Measurements from ENCODE around the gene SPECC1. TPM values are rescaled to one million over a fixed set of nuclear protein-coding genes. Genes with fewer than 3 reads are reported as not detected.

Gene SPECC1
- total RNA-seq, 2 donors from 2014 or later: 10.3 to 13.5 TPM

DNA sequence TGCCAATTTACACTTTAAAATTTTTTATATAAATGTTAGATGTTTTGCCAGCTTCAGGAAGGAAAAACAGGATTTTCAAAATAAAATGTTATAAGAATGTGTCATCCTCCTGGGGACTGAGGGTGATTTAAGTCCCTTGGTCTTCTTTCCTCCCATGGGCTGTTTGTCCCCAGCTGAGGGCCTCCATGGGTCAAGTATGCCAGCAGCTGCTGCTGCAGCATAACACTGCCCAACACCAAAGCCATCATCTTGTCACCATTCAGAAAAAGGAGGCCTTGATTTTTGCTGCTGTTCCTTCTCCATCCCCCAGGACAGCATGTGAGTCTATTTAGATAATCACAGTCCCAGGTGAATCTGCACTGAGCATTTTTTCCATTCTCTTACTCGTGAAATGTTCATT is 269.6 kb downstream of the SPECC1 start:
- Histone ChIP-seq H3K27ac (no peak overlapping the region), H3K36me3 (no peaks in the 10 kb centered on the region), H3K27me3 (no peaks in the 10 kb centered on the region), H3K4me1 (no peaks in the 10 kb centered on the region), H3K9me3 (no peaks in the 10 kb centered on the region), H3K4me3 (no peak overlapping the region)
- TF ChIP-seq, protein P1, sequence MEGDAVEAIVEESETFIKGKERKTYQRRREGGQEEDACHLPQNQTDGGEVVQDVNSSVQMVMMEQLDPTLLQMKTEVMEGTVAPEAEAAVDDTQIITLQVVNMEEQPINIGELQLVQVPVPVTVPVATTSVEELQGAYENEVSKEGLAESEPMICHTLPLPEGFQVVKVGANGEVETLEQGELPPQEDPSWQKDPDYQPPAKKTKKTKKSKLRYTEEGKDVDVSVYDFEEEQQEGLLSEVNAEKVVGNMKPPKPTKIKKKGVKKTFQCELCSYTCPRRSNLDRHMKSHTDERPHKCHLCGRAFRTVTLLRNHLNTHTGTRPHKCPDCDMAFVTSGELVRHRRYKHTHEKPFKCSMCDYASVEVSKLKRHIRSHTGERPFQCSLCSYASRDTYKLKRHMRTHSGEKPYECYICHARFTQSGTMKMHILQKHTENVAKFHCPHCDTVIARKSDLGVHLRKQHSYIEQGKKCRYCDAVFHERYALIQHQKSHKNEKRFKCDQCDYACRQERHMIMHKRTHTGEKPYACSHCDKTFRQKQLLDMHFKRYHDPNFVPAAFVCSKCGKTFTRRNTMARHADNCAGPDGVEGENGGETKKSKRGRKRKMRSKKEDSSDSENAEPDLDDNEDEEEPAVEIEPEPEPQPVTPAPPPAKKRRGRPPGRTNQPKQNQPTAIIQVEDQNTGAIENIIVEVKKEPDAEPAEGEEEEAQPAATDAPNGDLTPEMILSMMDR (IDR thresholded peaks at IDR 0.05): no peak
- no peak for DNase-seq (ENCODE audit: low spot score)

GRCh38 chr17:20279631-20280030 is 270.5 kb downstream of the SPECC1 start:
- TF ChIP-seq, protein P1 (IDR thresholded peaks at IDR 0.05): no peak
- H3K9me3 ChIP-seq: no peaks in the 10 kb centered on the region
- H3K27ac ChIP-seq: no peak overlapping the region
- no peak for DNase-seq (ENCODE audit: low spot score)
- H3K27me3 ChIP-seq: no peaks in the 10 kb centered on the region
- H3K36me3 ChIP-seq: no peaks in the 10 kb centered on the region
- H3K4me3 ChIP-seq: no peak overlapping the region
- H3K4me1 ChIP-seq: no peaks in the 10 kb centered on the region

- Histone ChIP-seq H3K4me1 (no peaks in the 10 kb centered on the region), H3K27ac (no peak overlapping the region), H3K36me3 (no peaks in the 10 kb centered on the region), H3K27me3 (no peaks in the 10 kb centered on the region), H3K9me3 (no peaks in the 10 kb centered on the region), H3K4me3 (no peak overlapping the region)
- DNase-seq (ENCODE audit: low spot score): no peak
- TF ChIP-seq, protein P1 (IDR thresholded peaks at IDR 0.05): no peak
These were observed 270.9 kb downstream of the SPECC1 start for GRCh38 chr17:20280051-20280450.

DNA sequence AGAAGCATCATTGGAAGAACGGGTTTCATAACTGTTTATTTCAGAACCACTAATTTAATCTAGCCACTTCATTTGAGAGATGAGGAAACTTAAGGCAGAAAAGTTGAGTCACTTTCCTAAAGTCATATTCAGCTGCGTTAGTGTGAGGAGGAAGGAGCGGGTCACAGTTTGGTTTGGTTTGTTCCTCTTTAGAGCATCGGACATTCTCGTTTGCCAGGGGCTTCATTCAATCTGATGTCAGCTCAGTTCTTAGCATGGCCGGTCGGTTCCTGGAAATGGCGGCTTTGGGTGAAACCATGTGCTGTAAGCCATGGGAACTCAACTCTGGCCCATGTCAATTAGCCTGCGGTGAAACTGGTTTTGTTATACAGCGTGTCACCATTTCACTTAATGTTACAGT is 271.7 kb downstream of the SPECC1 start:
- Histone ChIP-seq H3K4me1 (no peaks in the 10 kb centered on the region), H3K9me3 (no peaks in the 10 kb centered on the region), H3K4me3 (no peak overlapping the region), H3K27ac (no peak overlapping the region), H3K27me3 (no peaks in the 10 kb centered on the region), H3K36me3 (no peaks in the 10 kb centered on the region)
- no peak for DNase-seq (ENCODE audit: low spot score)
- TF ChIP-seq, protein P1 (IDR thresholded peaks at IDR 0.05): no peak

- TF ChIP-seq, protein P1 (IDR thresholded peaks at IDR 0.05): no peak
These were observed 272.7 kb downstream of the SPECC1 start for GRCh38 chr17:20281860-20282259.

GRCh38 chr17:20282526-20283308 is 273.6 kb downstream of the SPECC1 start:
- H3K4me3 ChIP-seq: no peak overlapping the region
- no peak for DNase-seq (ENCODE audit: low spot score)
- no peaks in the 10 kb centered on the region for H3K4me1 ChIP-seq
- TF ChIP-seq, protein P1 (IDR thresholded peaks at IDR 0.05): no peak
- no peaks in the 10 kb centered on the region for H3K27me3 ChIP-seq
- H3K36me3 ChIP-seq: no peaks in the 10 kb centered on the region
- no peaks in the 10 kb centered on the region for H3K9me3 ChIP-seq
- H3K27ac ChIP-seq: no peak overlapping the region

More at GRCh38 chr17:20281860-20282259, 272.7 kb downstream of the SPECC1 start:
- Histone ChIP-seq H3K36me3 (no peaks in the 10 kb centered on the region), H3K4me3 (no peak overlapping the region), H3K27me3 (no peaks in the 10 kb centered on the region), H3K4me1 (no peaks in the 10 kb centered on the region), H3K27ac (no peak overlapping the region), H3K9me3 (no peaks in the 10 kb centered on the region)
- DNase-seq (ENCODE audit: low spot score): no peak
